Measurements from ENCODE around the gene NRN1. TPM values are rescaled to one million over a fixed set of nuclear protein-coding genes. Genes with fewer than 3 reads are reported as not detected.

The NRN1 gene
- total and polyA plus RNA-seq, 2 donors (not counting 1 experiment from before 2014, with no cell fraction given) = 0.12 TPM; not detected in 1

- no peak overlapping the region for H3K4me3 ChIP-seq (replicated peaks in 1 of 4; ENCODE audit: control extremely low read depth in 1 of 4, insufficient read depth in 1 of 4, low read depth in 3 of 4, low read length in 4 of 4)
- peaks cover 46% of the 10 kb centered on the region for H3K27me3 ChIP-seq (ENCODE audit: control insufficient read depth, insufficient read depth, low read length)
- no peak for DNase-seq (ENCODE audit: low read depth in 2 of 2)
- no peak for TF ChIP-seq EZH2 (IDR thresholded peaks at IDR 0.05; ENCODE audit: low read length, missing control alignments)
- no peak for TF ChIP-seq CTCF (conservative IDR thresholded peaks at IDR 0.05 in 1 of 2, IDR thresholded peaks at IDR 0.05 in 1 of 2; ENCODE audit: low read depth in 1 of 2, low read length in 2 of 2)
- no peaks in the 10 kb centered on the region for H3K4me1 ChIP-seq (ENCODE audit: control insufficient read depth, extremely low read depth, insufficient read depth, low read length)
- H2AFZ ChIP-seq (ENCODE audit: low read length) = no peak overlapping the region
- no peaks in the 10 kb centered on the region for H3K9me3 ChIP-seq (ENCODE audit: control insufficient read depth, insufficient read depth, low read depth, low read length)
- no peaks in the 10 kb centered on the region for H3K36me3 ChIP-seq (ENCODE audit: control insufficient read depth, insufficient read depth, low read length)
- H3K79me2 ChIP-seq (ENCODE audit: control insufficient read depth, insufficient read depth, low read length) = no peaks in the 10 kb centered on the region
- no peak overlapping the region for H3K9ac ChIP-seq (ENCODE audit: insufficient read depth, low read length)
- H4K20me1 ChIP-seq (ENCODE audit: control insufficient read depth, extremely low read depth, insufficient read depth, low read length) = no peaks in the 10 kb centered on the region
- no peak overlapping the region for H3K4me2 ChIP-seq (ENCODE audit: extremely low read depth, insufficient read depth, low read length)
- no peak overlapping the region for H3K27ac ChIP-seq (ENCODE audit: insufficient read depth, low read length)
Measured at GRCh38 chr6:5994234-5994998, 12.3 kb downstream of the NRN1 start.

DNA sequence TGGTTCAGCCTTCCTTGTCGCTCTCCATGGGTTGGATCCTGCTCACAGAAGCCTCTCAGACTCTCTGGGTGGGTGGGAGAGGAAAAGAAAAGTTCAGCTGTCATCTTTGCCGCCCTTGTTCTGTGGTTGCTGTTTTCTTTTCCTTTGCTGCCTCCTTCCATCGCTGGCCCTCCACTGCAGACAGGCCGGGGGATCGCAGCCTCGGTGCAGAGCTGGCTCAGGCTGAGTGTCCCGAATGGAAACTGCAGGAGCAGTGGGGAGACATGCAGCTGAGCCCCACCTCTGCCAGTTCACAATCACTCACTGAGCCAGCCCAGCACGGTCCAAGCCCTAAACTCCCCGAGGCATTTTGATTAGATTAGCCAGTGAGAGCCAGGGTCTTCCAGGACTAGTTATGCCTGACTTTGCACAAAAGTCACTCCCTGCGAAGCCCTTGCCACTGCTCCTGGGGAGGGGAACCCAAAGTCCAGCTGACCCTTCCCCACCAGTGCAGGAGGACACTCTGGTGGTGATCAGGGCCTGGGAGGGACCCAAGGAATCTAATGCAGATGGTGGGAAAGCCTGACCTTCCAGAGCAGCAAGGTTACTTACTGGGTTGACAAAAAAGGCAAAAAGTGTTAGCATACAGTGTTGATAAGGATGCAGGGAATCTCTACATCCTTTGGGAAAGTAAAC lies 14.0 kb downstream of the NRN1 start:
- H4K20me1 ChIP-seq (ENCODE audit: control insufficient read depth, extremely low read depth, insufficient read depth, low read length) = no peaks in the 10 kb centered on the region
- H3K27ac ChIP-seq (ENCODE audit: insufficient read depth, low read length) = no peak overlapping the region
- H3K4me1 ChIP-seq (ENCODE audit: control insufficient read depth, extremely low read depth, insufficient read depth, low read length) = no peaks in the 10 kb centered on the region
- H3K36me3 ChIP-seq (ENCODE audit: control insufficient read depth, insufficient read depth, low read length) = no peaks in the 10 kb centered on the region
- H3K79me2 ChIP-seq (ENCODE audit: control insufficient read depth, insufficient read depth, low read length) = no peaks in the 10 kb centered on the region
- H3K27me3 ChIP-seq (ENCODE audit: control insufficient read depth, insufficient read depth, low read length) = peaks cover 36% of the 10 kb centered on the region
- H3K9ac ChIP-seq (ENCODE audit: insufficient read depth, low read length) = no peak overlapping the region
- H2AFZ ChIP-seq (ENCODE audit: low read length) = no peak overlapping the region
- H3K4me2 ChIP-seq (ENCODE audit: extremely low read depth, insufficient read depth, low read length) = no peak overlapping the region
- H3K9me3 ChIP-seq (ENCODE audit: control insufficient read depth, insufficient read depth, low read depth, low read length) = no peaks in the 10 kb centered on the region
- H3K4me3 ChIP-seq (replicated peaks in 1 of 4; ENCODE audit: control extremely low read depth in 1 of 4, insufficient read depth in 1 of 4, low read depth in 3 of 4, low read length in 4 of 4) = no peak overlapping the region
- TF ChIP-seq EZH2 (IDR thresholded peaks at IDR 0.05; ENCODE audit: low read length, missing control alignments) = no peak
- TF ChIP-seq CTCF (conservative IDR thresholded peaks at IDR 0.05 in 1 of 2, IDR thresholded peaks at IDR 0.05 in 1 of 2; ENCODE audit: low read depth in 1 of 2, low read length in 2 of 2) = no peak
- DNase-seq (ENCODE audit: low read depth in 2 of 2) = no peak

GRCh38 chr6:5990786-5991185 lies 15.9 kb downstream of the NRN1 start:
- Histone ChIP-seq H3K27ac (ENCODE audit: insufficient read depth, low read length) (no peak overlapping the region), H3K9me3 (ENCODE audit: control insufficient read depth, insufficient read depth, low read depth, low read length) (no peaks in the 10 kb centered on the region), H3K9ac (ENCODE audit: insufficient read depth, low read length) (no peak overlapping the region), H3K4me1 (ENCODE audit: control insufficient read depth, extremely low read depth, insufficient read depth, low read length) (no peaks in the 10 kb centered on the region), H3K4me3 (replicated peaks in 1 of 4; ENCODE audit: control extremely low read depth in 1 of 4, insufficient read depth in 1 of 4, low read depth in 3 of 4, low read length in 4 of 4) (no peak overlapping the region), H3K4me2 (ENCODE audit: extremely low read depth, insufficient read depth, low read length) (no peak overlapping the region), H3K79me2 (ENCODE audit: control insufficient read depth, insufficient read depth, low read length) (no peaks in the 10 kb centered on the region), H2AFZ (ENCODE audit: low read length) (no peak overlapping the region), H3K36me3 (ENCODE audit: control insufficient read depth, insufficient read depth, low read length) (no peaks in the 10 kb centered on the region), H4K20me1 (ENCODE audit: control insufficient read depth, extremely low read depth, insufficient read depth, low read length) (no peaks in the 10 kb centered on the region), H3K27me3 (ENCODE audit: control insufficient read depth, insufficient read depth, low read length) (peaks cover 31% of the 10 kb centered on the region)
- no peak for DNase-seq (ENCODE audit: low read depth in 2 of 2)
- no peak for TF ChIP-seq EZH2 (IDR thresholded peaks at IDR 0.05; ENCODE audit: low read length, missing control alignments)
- TF ChIP-seq CTCF (conservative IDR thresholded peaks at IDR 0.05 in 1 of 2, IDR thresholded peaks at IDR 0.05 in 1 of 2; ENCODE audit: low read depth in 1 of 2, low read length in 2 of 2) = no peak
